SK-N-DZ (cell line): ENCODE data around the gene TMEM182.
A peak's percentile ranks its signal among the peaks of the same experiment; 100 is the strongest.

Source experiments
- DNase-seq: peaks from one replicate; pipeline ENCODE4 v3.0.0-alpha.2; 2015; ENCODE audit warnings: low spot score

TMEM182 gene

DNA sequence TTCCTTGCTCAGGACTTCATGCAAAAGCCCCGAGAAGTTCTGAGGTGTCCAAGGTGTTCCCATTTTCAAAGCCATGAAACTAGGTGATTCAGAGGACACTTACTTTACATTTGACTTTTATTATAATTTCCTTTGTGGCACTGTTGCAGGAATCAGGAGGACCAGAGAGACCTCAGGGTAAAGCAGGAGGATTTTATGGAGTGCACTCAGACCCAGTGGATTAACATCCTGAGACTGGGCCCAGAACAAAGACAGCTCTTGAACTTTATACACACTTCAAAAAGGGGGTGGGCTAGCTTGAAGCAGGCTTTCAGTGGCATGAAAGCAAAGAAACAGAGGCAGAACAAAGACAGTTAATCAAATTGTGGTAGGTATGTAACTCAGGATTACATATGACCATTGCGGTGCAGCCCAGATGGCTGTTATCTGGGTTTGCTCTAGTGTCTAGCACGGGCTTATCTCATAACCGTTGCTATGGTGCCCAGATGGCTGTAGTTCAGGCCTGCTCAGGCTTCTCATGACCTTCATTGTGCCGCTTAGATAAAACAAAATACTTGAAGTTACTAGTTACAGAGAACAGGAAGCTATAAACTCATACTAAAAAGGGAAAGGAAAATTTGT lies 39.4 kb downstream of the TMEM182 start:
- peak; percentile 82 for DNase-seq

DNA sequence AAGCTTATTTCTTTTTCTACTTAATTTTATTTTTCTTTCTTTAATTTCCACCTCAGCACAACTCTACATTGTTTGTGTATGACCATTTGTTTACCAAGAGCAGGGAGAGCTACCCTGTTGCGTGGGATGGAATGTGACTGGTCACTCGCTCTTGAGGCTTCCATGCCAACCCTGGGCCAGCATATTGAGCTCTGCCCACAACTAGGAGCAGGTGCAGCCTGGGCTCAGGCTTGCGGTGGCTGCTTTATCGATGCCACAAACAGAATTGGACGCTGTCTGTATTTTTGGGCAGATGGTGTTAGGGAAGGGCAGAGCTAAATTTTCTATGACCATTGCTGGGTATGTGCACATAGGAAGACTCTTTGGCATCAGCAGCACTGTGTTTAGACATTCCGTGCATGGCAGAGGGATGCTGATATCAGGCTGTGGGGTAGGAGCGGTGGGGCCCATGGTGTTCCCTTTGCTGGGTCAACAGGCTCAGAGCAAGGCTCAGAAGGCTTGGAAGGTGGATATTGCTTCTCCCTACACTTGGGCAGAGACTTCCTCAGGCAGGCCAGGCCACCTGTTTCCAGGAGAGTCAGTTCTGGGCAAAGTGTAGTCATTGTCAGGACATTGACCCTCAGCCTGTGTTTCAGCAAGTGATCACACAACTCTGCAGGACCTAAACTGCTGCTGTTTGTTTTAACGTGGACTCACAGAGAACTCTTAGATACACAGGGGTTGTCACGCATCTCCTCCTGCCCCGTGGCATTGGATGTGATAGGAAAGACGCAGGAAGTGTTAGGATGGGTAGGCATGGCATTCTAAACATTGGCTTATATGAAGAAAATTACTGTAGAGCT lies 40.2 kb downstream of the TMEM182 start:
- DNase-seq = no peak

DNA sequence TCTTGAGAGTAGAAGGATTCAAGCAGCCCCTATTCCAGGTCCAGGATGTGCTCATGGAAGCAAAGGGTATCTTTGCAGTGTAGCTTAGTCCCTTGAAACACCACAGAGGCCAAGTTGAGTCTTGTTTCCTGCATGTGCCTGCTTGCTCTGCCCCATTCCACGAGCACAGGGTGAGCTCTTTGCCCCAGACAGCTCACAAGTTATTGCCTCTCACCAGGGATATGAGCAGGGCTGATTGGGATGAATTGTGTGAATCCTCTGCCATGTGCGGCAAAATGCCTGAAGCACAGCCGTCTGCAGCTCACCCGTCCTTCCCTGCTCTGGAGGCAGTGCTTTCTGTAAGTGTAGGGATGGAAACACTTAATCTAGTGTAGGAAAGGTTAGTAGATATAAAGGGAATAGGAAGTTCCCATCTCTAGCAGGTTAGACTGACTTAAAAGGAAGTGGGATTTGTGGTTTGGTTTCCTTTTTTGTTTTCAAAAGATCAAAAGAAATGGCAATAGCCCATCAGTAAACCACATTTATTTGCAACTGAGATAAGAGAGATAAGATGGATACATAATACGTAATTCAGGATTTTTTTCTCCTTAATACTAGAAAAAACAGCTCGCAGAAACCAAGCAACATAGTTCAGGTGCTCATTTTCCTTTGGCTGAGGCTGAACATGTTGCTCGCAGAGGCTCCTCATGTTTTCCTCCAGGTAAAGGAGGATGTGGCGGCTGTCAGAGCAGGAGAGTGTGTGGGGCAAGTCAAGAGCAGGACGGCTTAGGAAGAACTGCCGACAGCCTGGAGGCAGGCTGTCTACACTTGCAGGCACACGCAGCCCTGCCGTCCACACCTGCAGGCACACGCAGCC lies 41.4 kb downstream of the TMEM182 start:
- no peak for DNase-seq

DNA sequence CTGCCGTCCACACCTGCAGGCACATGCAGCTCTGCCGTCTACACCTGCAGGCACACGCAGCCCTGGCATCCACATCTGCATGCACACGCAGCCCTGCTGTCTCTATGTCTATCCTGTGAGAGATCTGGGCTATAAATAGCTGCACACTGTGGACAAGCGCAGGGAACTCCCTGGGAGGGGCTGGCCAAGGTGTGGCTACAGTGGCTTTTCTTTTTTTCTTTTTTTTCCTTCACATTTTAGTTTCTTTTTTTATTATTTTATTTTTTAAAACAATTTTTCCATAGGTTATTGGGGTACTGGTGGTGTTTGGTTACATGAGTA lies 42.0 kb downstream of the TMEM182 start:
- DNase-seq = no peak

DNA sequence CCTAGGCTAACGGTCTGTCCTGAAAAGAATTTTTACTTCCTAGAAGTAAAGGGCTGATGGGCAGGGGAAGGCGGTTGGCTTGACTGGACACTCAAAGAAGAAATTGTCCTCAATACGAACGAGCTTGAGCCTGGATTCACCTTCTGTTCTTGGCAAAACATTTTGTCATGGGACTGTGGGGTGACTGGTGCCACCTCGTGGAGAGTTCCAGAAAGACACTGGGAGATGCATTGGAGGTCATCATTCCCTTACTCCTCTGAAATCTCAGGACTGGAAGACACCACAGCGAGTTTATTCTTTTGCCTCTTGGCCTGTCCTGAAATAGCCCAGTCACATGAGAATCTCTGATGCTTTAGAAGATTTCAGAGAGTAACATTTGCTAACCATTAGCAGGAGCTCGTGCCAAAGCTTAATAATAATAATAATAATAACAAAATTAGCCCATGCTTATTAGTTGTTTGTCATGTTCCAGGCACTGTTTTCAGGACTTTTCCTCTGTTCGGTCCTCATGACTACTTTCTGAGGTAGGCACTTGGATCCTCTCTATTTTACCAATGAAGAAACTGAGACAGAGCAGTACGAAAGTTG lies 44.5 kb downstream of the TMEM182 start:
- DNase-seq = peak; percentile 78

DNA sequence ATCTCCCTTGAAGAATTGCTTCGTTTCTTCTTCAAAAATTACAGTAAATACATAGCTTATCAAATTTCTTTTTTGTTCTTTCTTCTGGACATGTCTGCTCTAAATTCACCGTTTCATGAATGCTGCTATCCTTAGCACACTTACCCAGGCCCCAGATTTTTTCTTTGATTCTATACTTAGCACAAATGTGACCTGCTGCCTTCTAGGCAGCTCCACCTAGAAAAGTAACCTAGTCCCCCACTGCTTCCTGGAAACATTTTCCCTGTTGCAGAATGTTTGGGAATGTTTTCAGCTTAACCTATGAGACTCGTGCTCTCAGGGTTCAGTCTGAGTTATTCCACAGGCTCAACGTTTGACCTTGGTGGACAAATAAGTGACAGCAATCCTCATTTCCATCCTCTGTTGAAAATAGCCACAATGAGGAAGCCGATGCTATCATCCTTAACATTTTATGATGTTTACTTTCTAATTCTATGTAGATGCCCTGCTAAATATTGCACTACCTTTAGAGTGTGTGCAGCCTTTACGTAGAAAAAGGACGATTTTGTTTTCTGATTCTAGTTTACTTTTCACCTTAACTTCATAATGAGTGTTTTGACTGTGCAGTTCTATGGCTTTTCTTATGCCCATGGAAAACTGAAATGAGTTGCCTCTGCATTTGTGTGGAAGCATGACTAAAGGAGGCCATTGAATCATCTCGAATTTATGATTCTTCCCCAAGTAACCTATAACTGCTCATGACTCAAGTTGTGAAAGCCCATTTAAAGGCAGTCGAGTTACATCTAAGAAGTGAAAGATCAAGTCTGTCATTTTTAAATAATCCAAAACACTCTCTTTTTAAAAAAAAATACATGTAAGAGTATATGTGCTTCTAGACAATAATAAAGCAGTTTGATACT lies 47.7 kb downstream of the TMEM182 start:
- DNase-seq = no peak

DNA sequence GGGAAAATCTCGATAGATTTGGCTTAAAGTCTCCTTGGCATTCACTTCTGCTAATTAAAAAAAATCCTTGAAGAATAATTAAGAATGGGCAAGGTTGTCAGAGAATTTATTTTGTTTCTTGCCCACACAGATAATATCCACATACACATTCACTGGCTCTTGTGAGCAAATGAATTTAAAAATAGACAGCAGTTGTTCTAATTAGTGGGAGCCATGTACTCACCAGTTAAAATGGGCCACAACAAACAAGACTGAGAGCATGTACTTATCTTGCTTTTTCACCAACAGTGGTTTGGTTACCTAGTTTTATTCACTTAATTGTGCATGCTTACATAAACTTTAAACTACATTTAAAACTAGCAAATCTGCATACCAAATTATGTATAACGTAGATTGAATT lies 53.5 kb downstream of the TMEM182 start:
- DNase-seq = no peak

DNA sequence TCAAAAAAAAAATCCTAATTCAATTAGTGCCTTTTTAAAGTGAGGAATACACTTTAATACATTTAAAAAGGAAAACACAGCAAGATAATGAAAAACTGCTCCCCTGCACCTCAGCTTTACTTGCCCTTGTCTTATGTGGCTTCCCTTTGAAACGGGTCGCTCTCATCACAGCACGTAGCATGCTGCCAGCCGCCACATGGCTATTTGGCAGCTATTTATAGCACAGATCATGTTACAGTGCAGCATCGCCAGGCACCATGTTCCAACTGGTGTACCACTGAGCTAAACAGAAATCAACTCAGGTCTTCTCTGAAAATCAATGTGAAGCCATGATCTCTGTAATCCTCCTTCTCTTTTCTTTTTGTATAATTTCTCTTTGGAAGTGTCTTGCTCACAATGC lies 65.1 kb downstream of the TMEM182 start:
- peak; percentile 89 for DNase-seq

DNA sequence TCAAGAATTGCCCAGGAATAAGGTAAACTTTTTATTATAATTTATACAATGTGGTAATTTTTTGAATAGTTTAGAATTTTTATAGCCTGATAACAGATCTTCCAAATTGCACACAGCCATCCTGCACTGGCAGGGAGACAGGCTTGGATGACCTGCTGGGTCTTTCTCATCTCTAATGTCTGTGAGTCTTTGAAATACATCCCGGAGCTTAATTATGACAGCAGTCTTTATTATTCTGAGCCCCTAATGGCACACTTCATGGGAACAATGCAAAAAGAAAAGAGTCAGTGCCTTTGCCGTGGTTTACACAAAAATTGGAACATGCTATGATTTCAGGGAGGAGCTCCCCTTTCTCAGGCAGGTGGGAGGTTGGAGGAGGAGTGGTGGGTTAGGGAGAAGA lies 71.0 kb downstream of the TMEM182 start:
- no peak for DNase-seq

DNA sequence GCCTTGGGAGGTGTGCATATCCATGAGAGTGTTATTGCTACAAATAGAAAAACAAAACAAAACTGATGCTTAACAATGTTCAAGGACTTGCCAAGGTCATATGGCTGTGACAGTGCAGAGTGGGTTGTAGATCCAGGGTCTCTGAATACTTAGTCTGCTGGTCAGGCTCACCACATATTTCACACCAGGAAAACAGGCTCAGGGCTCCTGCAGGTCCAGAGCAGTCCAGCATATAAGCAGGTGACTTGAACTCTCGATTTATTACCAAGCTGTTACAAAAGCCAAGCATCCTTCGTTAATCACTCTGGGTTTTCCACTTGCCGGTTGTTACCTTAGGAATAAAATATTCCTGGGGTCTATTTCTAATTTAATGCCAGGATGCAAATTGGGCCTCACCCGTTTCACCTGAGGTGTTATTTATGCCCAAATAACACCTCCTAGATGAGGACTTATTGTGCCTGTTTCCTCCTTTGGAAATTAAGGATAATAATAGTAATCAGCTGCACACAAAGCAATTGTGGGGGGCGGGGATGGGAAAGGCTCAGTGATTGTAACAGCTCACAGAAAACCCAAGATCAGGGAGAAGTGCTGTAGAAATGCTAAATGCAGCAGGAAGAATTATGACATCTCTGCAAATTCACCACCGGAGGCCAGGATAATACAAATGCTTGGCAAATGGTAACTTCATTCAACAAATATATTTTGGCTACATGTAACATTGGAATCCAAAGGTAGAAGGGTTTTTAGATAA lies 72.9 kb downstream of the TMEM182 start:
- no peak for DNase-seq

DNA sequence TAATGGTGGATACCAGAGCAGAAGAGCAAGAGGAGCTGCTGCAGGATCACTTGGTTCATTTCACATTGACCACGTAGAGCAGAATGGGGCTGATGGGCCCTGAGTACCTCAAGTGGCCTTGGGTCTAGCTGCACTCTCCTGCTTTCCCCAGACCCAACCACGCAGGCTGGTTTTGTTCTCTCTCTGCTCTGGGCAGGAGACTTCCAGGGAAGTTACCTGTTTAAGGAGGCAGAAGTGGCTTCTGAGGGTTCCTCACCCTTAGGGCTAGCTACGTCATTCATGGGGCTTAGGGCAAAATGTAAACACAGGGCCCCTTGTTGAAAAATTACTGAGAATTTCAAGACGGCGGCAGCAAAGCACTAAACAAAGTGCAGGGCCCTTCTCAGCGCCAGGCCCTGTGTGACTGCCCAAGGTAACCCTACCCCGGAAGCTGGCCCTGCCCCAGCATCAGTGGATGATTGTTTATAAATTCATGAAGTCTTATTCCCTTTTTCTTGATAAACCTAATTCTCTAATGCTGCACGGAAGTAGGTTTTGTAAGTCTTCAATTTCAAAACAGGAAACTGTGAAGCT lies 75.9 kb downstream of the TMEM182 start:
- no peak for DNase-seq

DNA sequence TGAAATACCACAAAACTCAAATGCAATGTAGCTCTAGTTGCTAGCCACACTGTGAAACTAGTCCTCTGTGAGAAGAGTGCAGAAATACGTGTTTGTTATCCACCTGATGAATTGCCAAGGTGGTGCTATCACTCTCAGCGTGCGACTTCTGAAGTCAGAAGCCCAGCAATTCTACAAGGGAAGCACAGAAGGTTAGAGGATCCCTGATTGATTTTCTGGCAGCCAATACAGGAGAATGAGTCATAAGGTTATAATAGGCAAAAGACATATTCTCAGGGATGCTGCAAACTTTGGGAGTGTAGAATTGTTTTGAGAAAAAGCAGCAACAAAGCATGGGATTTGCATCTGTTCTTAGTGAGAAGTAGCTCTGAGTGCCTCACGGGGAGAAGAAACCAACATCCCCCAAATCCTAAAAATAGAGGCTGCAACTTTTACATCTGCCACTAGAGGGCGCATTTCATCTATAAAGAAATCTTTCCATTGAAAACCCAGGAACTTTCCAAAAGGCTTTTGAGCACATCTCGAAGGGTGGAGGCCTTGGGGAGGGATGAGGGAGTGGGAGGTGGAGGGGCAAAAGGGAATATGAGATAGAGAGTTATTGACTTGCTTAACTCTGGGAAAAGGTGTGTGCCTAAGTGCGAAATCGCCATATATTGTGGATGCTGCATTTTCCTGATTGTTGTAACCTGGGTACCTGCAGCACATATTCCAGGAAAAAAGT lies 78.0 kb downstream of the TMEM182 start:
- DNase-seq = peak; percentile 59

DNA sequence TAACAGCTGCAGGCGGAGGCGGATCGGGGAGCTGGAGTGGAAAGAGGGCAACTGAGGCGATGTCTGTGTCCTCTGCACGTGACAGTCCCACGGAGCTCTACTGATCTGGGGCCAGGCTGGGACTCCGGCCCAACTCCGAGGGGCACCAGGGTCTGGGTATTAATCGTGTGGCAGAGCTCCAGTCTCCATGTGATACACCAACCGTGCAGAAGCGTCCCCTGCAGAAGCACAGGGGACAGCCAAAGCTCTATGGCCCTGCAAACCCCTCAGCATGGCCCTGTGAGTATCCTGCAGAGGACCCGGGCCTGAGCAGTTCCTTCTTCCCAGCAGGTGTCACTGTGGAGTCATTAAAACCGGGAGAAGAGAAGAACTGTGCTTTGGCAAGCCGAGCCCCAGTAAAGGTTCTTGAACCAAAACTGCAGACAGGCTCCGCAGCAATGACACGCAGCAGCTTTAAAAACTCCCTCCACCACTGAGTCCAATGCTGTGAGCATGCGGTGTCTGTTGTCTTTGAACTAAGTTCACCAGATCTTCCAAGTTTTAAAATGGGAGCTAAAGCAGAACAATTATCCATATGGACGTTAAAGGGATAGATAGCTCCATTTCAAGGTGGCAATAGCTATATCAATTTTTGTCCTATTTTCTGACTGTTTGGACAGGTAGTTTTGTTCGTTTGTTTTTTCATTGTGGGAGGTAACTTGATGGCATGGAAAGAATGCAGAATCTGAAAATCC lies 79.4 kb downstream of the TMEM182 start:
- peak; percentile 63 for DNase-seq

DNA sequence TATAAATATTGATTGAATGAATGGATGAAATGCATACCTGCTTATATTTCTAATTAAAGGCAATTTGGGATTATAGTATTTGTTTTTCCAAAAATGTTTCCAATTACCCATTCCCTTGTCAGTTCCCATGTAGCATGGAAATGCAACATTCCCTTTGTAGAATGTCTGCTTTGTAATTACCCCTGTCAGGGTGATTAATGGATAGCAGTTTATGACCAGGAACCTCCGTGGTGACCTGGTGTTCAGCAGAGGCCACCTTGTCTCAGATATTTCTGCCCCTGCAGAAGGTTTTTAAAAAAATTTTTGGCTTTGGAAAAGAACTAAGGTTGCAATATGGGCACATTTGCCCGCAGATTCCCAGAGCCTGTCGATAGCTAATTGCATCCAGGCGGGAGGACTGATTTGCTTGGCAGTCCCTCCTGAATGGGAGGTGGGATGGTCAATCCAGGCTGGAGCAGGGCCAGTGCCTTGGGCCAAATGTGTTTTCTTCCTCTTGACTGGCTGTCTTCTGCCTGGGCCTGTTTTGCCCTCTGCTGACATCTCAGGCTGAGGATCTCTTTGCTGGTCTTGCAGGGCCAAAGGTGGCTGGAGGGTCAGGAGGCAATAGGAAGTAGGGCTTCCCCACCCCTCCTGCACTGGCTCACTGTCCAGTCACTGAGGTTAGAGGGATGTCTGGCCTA lies 82.1 kb downstream of the TMEM182 start:
- no peak for DNase-seq

DNA sequence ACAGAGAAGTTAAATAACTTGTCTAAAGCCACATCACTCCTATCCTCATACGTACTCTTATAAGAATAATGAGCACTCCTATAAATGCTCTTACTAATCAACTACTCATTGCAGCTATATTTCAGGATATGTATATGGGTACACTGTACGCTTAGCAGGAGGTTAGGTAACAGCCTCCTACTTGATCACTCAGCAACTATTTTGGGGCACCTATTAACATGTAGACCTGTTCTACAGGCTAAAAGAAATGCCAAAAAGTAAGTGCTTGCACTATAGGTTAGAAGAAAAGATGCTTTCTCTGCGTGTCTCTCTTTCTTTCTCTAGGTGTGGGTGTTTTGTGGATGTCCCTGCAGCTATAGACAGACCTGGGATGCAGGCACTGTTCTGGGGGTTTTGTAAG lies 83.1 kb downstream of the TMEM182 start:
- no peak for DNase-seq

DNA sequence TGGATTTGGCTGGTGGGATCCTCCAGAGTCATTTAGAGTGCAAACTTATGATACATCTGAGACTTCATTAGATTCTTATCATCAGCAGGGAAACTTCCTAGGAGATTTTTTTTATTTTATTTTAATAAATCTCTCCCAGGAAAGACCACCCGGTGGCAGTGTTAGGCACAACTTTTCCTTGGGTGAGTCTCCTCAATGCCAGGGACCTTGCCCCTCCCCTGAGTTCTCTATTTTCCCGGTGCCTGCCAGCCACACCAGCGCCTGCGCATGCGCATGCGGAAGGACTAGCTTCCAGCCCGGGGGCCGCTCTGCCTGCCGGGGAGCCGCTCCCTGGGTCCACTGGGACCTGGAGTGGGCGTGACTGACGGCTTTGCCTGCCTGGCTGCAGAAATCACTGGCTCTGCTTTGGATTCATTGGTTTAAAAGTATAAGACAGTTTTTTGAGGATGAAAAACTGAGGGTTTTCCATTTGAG lies 86.6 kb downstream of the TMEM182 start:
- DNase-seq = peak; percentile 89

DNA sequence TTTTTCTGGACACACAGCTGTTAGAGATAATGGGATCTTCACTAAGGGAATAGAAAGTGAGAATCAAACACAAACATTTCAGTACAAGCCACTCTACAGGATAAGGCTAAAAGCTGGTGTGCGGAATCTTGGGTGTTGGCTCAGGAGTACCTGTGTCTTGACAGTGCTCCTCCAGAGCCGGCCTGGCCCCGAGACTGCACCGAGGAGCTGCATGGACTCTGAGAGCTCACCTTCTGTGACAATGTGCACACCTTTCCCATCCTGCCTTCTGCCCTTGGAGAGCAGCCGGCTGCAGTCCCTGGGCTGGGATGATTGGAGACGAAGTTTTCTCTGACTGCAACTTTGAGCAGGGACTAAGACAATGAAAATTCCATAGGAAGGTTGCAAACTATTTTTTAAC lies 89.1 kb downstream of the TMEM182 start:
- no peak for DNase-seq

DNA sequence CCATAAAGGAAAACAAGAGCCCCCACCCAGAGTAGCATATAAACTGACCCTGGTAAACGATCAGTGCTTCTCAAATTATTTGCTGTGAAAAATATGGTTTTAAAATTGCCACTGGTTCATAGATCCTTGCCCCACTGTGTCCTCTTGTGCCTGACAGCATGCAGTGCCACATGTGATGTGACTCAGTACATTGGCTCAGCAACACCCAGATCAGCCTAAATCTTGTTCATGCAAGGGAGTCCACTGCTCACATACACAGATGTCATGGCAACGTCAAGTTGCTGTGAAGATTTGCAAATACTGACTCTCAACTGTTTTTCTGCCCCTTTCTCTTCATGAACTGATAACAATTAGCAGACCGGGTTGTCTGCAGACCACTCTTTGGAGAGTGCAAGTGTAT lies 91.0 kb downstream of the TMEM182 start:
- no peak for DNase-seq
